K562 (cell line): Measurements from ENCODE around the gene LIPH. TPM values are rescaled to one million over a fixed set of nuclear protein-coding genes. Genes with fewer than 3 reads are reported as not detected.

Source experiments
- ATAC-seq: fragments of 200-7000 bp; cut with Tn5 transposase; 3 replicates; pipeline ENCODE4 v1.9.1; 2020; ENCODE audit warnings: moderate library complexity
- Bru-seq: library from RNA; stranded (reverse); fragments of 400-500 nt; gene quantifications from one replicate; lab custom pipeline; 2021; lab: Mats Ljungman, UMichigan
- BruChase-seq, 2 experiments: library from RNA; stranded (reverse); fragments of 400-500 nt; gene quantifications; one replicate each; lab custom pipeline; 2021; lab: Mats Ljungman, UMichigan
- BruUV-seq: library from RNA; stranded (reverse); fragments of 400-500 nt; replicated peaks from 2 replicates; lab custom pipeline; 2021; lab: Mats Ljungman, UMichigan
- CTCF ChIA-PET: fragments of 300-600 bp; formaldehyde crosslinking; extraction: SDS; loops from one replicate; lab custom pipeline; 2021; ENCODE audit warnings: low intra/inter-chr PET ratio; lab: Yijun Ruan, JAX
- POLR2A ChIA-PET: fragments of 300-600, 350-650 bp; sonication (Branson Sonifier 250); formaldehyde crosslinking; extraction: SDS; loops from one replicate; lab custom pipeline; 2021; ENCODE audit warnings: antibody characterized with exemption, inconsistent platforms; lab: Yijun Ruan, JAX
- DNase-seq, 4 experiments: peaks; one replicate each; pipeline versions ENCODE4 v3.0.0 to v3.0.0-alpha.2; 2011 to 2018; ENCODE audit warnings: low spot score in 3 of 4, mixed read lengths in 3 of 4; ENCODE audit errors: extremely low read depth in 1 of 4
- FAIRE-seq: peaks from 2 replicates; lab custom pipeline; 2011; peaks lifted over from hg19 to GRCh38; lab: Jason Lieb, UNC
- H2AFZ ChIP-seq: 2 replicates; pipeline ENCODE4 v1.6.0; 2011; ENCODE audit warnings: low read depth, low read length, control low read depth, inconsistent platforms
- H3K27ac ChIP-seq: fragments of 200-600 bp; 3 replicates; pipeline ENCODE4 v1.8.0; 2011; ENCODE audit warnings: low read depth, mild to moderate bottlenecking, control low read depth, inconsistent platforms, low read length, moderate library complexity, mixed read lengths; ENCODE audit errors: extremely low read depth
- H3K27me3 ChIP-seq, 2 experiments: fragments of 300-600 bp in 1 of 2; 2 replicates in 1 of 2; 3 replicates in 1 of 2; pipeline versions ENCODE4 v1.6.0 to v1.8.0; 2011; ENCODE audit warnings: inconsistent platforms in 2 of 2, low read length in 2 of 2, mild to moderate bottlenecking in 1 of 2, mixed read lengths in 1 of 2, moderate library complexity in 1 of 2; ENCODE audit not compliant: control insufficient read depth in 2 of 2, insufficient read depth in 2 of 2
- H3K36me3 ChIP-seq: fragments of 300-600 bp; 3 replicates; pipeline ENCODE4 v1.8.0; 2011; ENCODE audit warnings: mild to moderate bottlenecking, low read length, inconsistent platforms; ENCODE audit not compliant: control insufficient read depth, insufficient read depth
- H3K4me1 ChIP-seq, 2 experiments: fragments of 200-600 bp in 1 of 2; replicated peaks in 1 of 2; 2 replicates in 1 of 2; 3 replicates in 1 of 2; pipeline versions ENCODE4 v1.5.1 to v1.8.0; 2011; ENCODE audit warnings: inconsistent platforms in 2 of 2, low read length in 2 of 2, mild to moderate bottlenecking in 1 of 2, mixed read lengths in 1 of 2, moderate library complexity in 1 of 2; ENCODE audit not compliant: control insufficient read depth in 2 of 2, insufficient read depth in 2 of 2
- H3K4me2 ChIP-seq: 2 replicates; pipeline ENCODE4 v1.6.1; 2011; ENCODE audit warnings: low read length, control low read depth, inconsistent platforms, mixed read lengths; ENCODE audit not compliant: insufficient read depth
- H3K4me3 ChIP-seq: fragments of 200-600 bp; sonication (generic), shearing (Covaris generic); 2 replicates; pipeline ENCODE4 v1.5.1; 2016; ENCODE audit warnings: control low read depth, inconsistent platforms
- H3K79me2 ChIP-seq: fragments of 200-600 bp; 3 replicates; pipeline ENCODE4 v1.8.0; 2011; ENCODE audit warnings: low read length, inconsistent platforms; ENCODE audit not compliant: control insufficient read depth, insufficient read depth
- H3K9ac ChIP-seq, 2 experiments: 2 replicates each; pipeline versions ENCODE4 v1.6.0 to v1.6.1; 2011; ENCODE audit warnings: low read depth in 2 of 2, low read length in 2 of 2, control low read depth in 1 of 2, inconsistent platforms in 1 of 2, mild to moderate bottlenecking in 1 of 2, mixed read lengths in 1 of 2; ENCODE audit not compliant: insufficient read depth in 1 of 2
- H3K9me1 ChIP-seq: one replicate; pipeline ENCODE4 v1.6.0; 2011; ENCODE audit warnings: inconsistent platforms, mild to moderate bottlenecking, low read length, moderate library complexity; ENCODE audit not compliant: control insufficient read depth, insufficient read depth
- H3K9me3 ChIP-seq: replicated peaks from 2 replicates; pipeline ENCODE4 v1.5.1; 2011; ENCODE audit warnings: low read depth, low read length, inconsistent platforms; ENCODE audit not compliant: control insufficient read depth, insufficient read depth
- H4K20me1 ChIP-seq: replicated peaks from 2 replicates; pipeline ENCODE4 v1.6.1; 2011; ENCODE audit warnings: low read length, inconsistent platforms, mixed read lengths; ENCODE audit not compliant: control insufficient read depth, insufficient read depth
- CTBP1 ChIP-seq: fragments of 450-650 bp; IDR thresholded peaks from 2 replicates; pipeline ENCODE4 v1.6.1; 2016; ENCODE audit warnings: borderline replicate concordance
- E2F1 ChIP-seq: sonication (generic); formaldehyde crosslinking; IDR thresholded peaks from 2 replicates; pipeline ENCODE4 v1.8.1; 2023; ENCODE audit warnings: mild to moderate bottlenecking, missing genetic modification reagents, moderate library complexity
- EP300 ChIP-seq: IDR thresholded peaks from 2 replicates; pipeline ENCODE4 v1.6.1; 2012; ENCODE audit warnings: low read length, improper control_type of control experiment
- KLF10 ChIP-seq: fragments of 250-450 bp; sonication (Bioruptor Pico); IDR thresholded peaks from 2 replicates; pipeline ENCODE4 v1.6.1; 2021; ENCODE audit warnings: matching md5 sums
- PCBP1 ChIP-seq: fragments of 200-400 bp; formaldehyde crosslinking; IDR thresholded peaks from 2 replicates; pipeline ENCODE4 v1.6.1; 2018; ENCODE audit warnings: mild to moderate bottlenecking, low read depth, low read length; ENCODE audit not compliant: poor library complexity, severe bottlenecking
- PHF20 ChIP-seq: fragments of 450-650 bp; IDR thresholded peaks from 2 replicates; pipeline ENCODE4 v1.6.1; 2018; ENCODE audit not compliant: partially characterized antibody
- PHF8 ChIP-seq: fragments of 200-600 bp; sonication (generic); IDR thresholded peaks from 2 replicates; pipeline ENCODE4 v1.6.1; 2012; ENCODE audit warnings: mixed run types, mild to moderate bottlenecking, inconsistent platforms, low read length, moderate library complexity, borderline replicate concordance
- SIN3A ChIP-seq, 2 experiments: fragments of 150-350 bp in 1 of 2; IDR thresholded peaks; 2 replicates each; pipeline ENCODE4 v1.6.1; 2011 to 2016; ENCODE audit warnings: borderline replicate concordance in 2 of 2, low read depth in 2 of 2, low read length in 2 of 2, mild to moderate bottlenecking in 2 of 2, moderate library complexity in 2 of 2; ENCODE audit not compliant: control insufficient read depth in 1 of 2
- TEAD1 ChIP-seq, 2 experiments: fragments of 450-650 bp in 1 of 2; sonication (generic) in 1 of 2; formaldehyde crosslinking; IDR thresholded peaks; 2 replicates each; pipeline versions ENCODE4 v1.4.0 to v1.8.0; 2020 to 2022; ENCODE audit warnings: mild to moderate bottlenecking in 2 of 2, missing genetic modification reagents in 1 of 2
- ZNF124 ChIP-seq: sonication (generic); formaldehyde crosslinking; IDR thresholded peaks from 2 replicates; pipeline ENCODE4 v1.8.1; 2022; ENCODE audit warnings: missing genetic modification reagents
- ZNF175 ChIP-seq: fragments of 200-800 bp; sonication (Bioruptor generic); IDR thresholded peaks from 2 replicates; pipeline ENCODE4 v1.6.1; 2016; ENCODE audit warnings: low read depth, mild to moderate bottlenecking, missing genetic modification characterization, missing compliant biosample characterization
- ZNF224 ChIP-seq: sonication (generic); formaldehyde crosslinking; IDR thresholded peaks from 2 replicates; pipeline ENCODE4 v1.8.0; 2022; ENCODE audit warnings: mild to moderate bottlenecking, missing genetic modification reagents
- ZNF830 ChIP-seq: fragments of 250-450 bp; sonication (Bioruptor Pico); IDR thresholded peaks from 2 replicates; pipeline ENCODE4 v1.5.0; 2021; ENCODE audit warnings: mild to moderate bottlenecking
- WGBS: fragments of 100-300 bp; shearing (Covaris generic); methylation state at CpG from one replicate; pipeline ENCODE4 v1.1.6; 2016; ENCODE audit warnings: low coverage, mixed read lengths; ENCODE audit not compliant: insufficient coverage; ENCODE audit errors: missing lambda C conversion rate; 5-methylcytosine and 5-hydroxymethylcytosine counted together
- in situ Hi-C: fragments of 300-500 bp; cut with MboI; formaldehyde crosslinking; loops from 4 replicates; pipeline ENCODE4 v1.15.0; 2018; ENCODE audit warnings: inconsistent platforms, mixed read lengths
- intact Hi-C: fragments of 100-400 bp; cut with micrococcal nuclease; formaldehyde crosslinking; loops from 2 replicates; pipeline ENCODE4 v1.14.2; 2022
- long read RNA-seq, 3 experiments: library from polyadenylated mRNA in 2 of 3; library from RNA in 1 of 3; unstranded in 2 of 3; stranded (forward) in 1 of 3; transcript quantifications; one replicate each; pipeline ENCODE4 v2.0.0, GENCODE V29; 2019 to 2022
- polyA minus RNA-seq, 3 experiments: library from RNA; depleted of rRNA, polyadenylated mRNA; stranded (reverse); fragments of >200 nt; gene quantifications; 2 replicates each; pipeline ENCODE4 v1.2.3, GENCODE V29; 2011
- polyA plus RNA-seq, 8 experiments: library from polyadenylated mRNA; depleted of rRNA in 4 of 8; stranded (reverse) in 5 of 8; unstranded in 3 of 8; fragments of >200 nt; fragmentation: Nextera tagmentation in 2 of 8; fragmentation: Illumina TruSeq in 1 of 8; extraction: Ambion mirVana in 2 of 8; extraction: Trizol in 1 of 8; gene quantifications; 2 replicates each; pipeline versions ENCODE4 v1.2.1 to v1.2.3, GENCODE V29; 2011 to 2014; ENCODE audit warnings: inconsistent platforms in 1 of 8, missing spikeins in 1 of 8
- total RNA-seq, 7 experiments: library from RNA; depleted of rRNA in 6 of 7; stranded (reverse); fragments of >200 nt in 6 of 7; fragmentation: Illumina TruSeq in 2 of 7; extraction: Trizol in 2 of 7; gene quantifications; 2 replicates each; pipeline versions ENCODE4 v1.2.1 to v1.2.3, GENCODE V29; 2011 to 2021; ENCODE audit warnings: low replicate concordance in 1 of 7
- TF ChIP-seq, protein P1 (sequence below), 2 experiments: fragments of 450-650 bp; IDR thresholded peaks; 2 replicates each; pipeline ENCODE4 v1.6.1; 2016

LIPH gene
- total RNA-seq (2011; cell fraction: chromatin; rRNA removed; ENCODE audit: low replicate concordance) = 2.5 and 5.5 TPM in 2 replicates
- 2.2 and 3.7 TPM in 2 replicates for total RNA-seq (2011; cell fraction: nucleolus; rRNA removed)
- 3.2 and 3.4 TPM in 2 replicates for total RNA-seq (2011; cell fraction: nucleoplasm; rRNA removed)
- 0.73 and 1.3 TPM in 2 replicates for total RNA-seq (2014; rRNA removed)
- total RNA-seq (2014; rRNA removed; fragmentation: Illumina TruSeq; extraction: Trizol) = 0.86 and 1.3 TPM in 2 replicates
- total RNA-seq (2015; rRNA removed; fragmentation: Illumina TruSeq; extraction: Trizol) = 0.60 and 1.5 TPM in 2 replicates
- total RNA-seq (2021) = 1.3 TPM in 2 replicates
- polyA plus RNA-seq (2011; rRNA removed) = 1.4 and 1.7 TPM in 2 replicates
- polyA plus RNA-seq (2011; cell fraction: cytosol; rRNA removed) = 0.63 and 0.71 TPM in 2 replicates
- polyA plus RNA-seq (2011; cell fraction: nucleus; rRNA removed) = 0.49 and 0.51 TPM in 2 replicates
- polyA plus RNA-seq (2012) = 0.70 and 1.6 TPM in 2 replicates
- 1.2 and 1.3 TPM in 2 replicates for polyA plus RNA-seq (2014; fragmentation: Illumina TruSeq; extraction: Trizol)
- 1 to 10 TPM in 1 of 2 experiments, under 1 TPM in 1; 0.80 to 1.8 TPM for polyA plus RNA-seq (2014; fragmentation: Nextera tagmentation; extraction: Ambion mirVana)
- polyA plus RNA-seq (2014; rRNA removed) = 0.46 and 1.2 TPM in 2 replicates
- 1.4 and 2.4 TPM in 2 replicates for polyA minus RNA-seq (2011; rRNA and poly(A)+ RNA removed)
- polyA minus RNA-seq (2011; cell fraction: cytosol; rRNA and poly(A)+ RNA removed) = 0.95 and 5.0 TPM in 2 replicates
- polyA minus RNA-seq (2011; cell fraction: nucleus; rRNA and poly(A)+ RNA removed) = 0.27 and 0.44 TPM in 2 replicates
- percentile 44 among the genes with signal in this experiment for Bru-seq, nascent RNA
- BruChase-seq, experiment 1, labeled RNA remaining after a 2-hour chase = percentile 42 among the genes with signal in this experiment
- BruChase-seq, experiment 2, labeled RNA remaining after a 6-hour chase = percentile 42 among the genes with signal in this experiment
- long read RNA-seq, experiment 1, full-length matches to known transcripts = 1 of 5 reads
- long read RNA-seq, experiment 1, partial matches to known transcripts = 1 of 5 reads
- long read RNA-seq, experiment 1, other reads (novel, unspliced or antisense) = 3 of 5 reads
- long read RNA-seq, experiment 2 = 0 reads
- long read RNA-seq, experiment 3, full-length matches to known transcripts = 3 of 3 reads
- long read RNA-seq, experiment 3, partial matches to known transcripts = 0 of 3 reads
- long read RNA-seq, experiment 3, other reads (novel, unspliced or antisense) = 0 of 3 reads

DNA sequence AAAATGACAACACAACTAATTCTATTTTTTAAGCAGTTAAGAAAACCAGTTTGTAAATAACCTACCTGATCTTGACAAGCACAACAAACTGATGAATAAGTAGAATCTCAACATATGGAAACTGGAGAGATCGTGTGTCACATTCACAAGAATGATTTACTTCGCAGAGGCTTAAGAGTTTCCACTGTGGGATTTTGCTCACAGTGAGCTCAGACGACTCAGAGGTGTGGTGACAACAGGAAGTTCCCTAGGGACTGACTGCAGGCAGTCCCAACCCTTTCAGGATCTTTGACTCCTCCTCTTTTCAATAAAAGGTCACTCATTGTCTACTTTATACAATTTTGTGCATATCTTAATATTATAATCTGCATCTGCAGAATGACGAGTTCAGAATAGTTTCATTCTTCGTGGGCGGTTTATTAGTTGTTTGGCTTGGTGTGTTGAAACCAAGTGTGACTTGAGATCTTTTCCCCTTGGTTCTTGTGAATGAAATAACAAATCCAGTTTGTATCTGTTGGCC, at the start of gene LIPH:
LIPH (minus strand) TSS at position 231 of the 520 bp plus-strand sequence; CDS start at position 114, 117 bp downstream.
- POLR2A ChIA-PET = interaction anchor here (0.6 to 1.0 kb wide), 2 partner anchors 18 to 224 kb away, joined by 3 read pairs; no protein-coding TSS in a partner anchor
- H2AFZ ChIP-seq = peak within 1 kb of the TSS; percentile 93
- H3K27me3 ChIP-seq = no peaks in the 10 kb centered on the region
- H3K4me3 ChIP-seq = peak within 1 kb of the TSS; percentile 5; the same call in 1 of the 2 replicates
- BruUV-seq = no TSS peak
- H4K20me1 ChIP-seq = no peaks in the 10 kb centered on the region
- no peaks in the 10 kb centered on the region for H3K79me2 ChIP-seq
- no peaks in the 10 kb centered on the region for H3K9me1 ChIP-seq
- H3K9ac ChIP-seq = peak within 1 kb of the TSS in 1 of 2 experiments; percentile 45; a peak in 1 of 4 replicates
- H3K4me1 ChIP-seq = peaks cover 9 to 14% of the 10 kb centered on the region in 2 experiments; a peak in 3 of 5 replicates
- in situ Hi-C loops (no loop called here), intact Hi-C loops (loop anchor here (2.0 kb wide), 1 partner anchor 54 kb away; the partner anchor contains the start of gene TMEM41A)
- peak within 1 kb of the TSS; percentile 57 for H3K27ac ChIP-seq
- FAIRE-seq = peak; percentile 87
- 29% methylated on average over 6 of the region's 6 CpGs for WGBS
- CTCF ChIA-PET = no interaction called here
- ATAC-seq = peak; percentile 87
- H3K9me3 ChIP-seq = no peaks in the 10 kb centered on the region
- peak; percentile 44 to 75 (median 52) for DNase-seq
- H3K4me2 ChIP-seq = peak within 1 kb of the TSS; percentile 63
- H3K36me3 ChIP-seq = no peaks in the 10 kb centered on the region
- TF ChIP-seq SIN3A (IDR thresholded peaks at IDR 0.05; ENCODE audit: borderline replicate concordance in 2 of 2, control insufficient read depth in 1 of 2, low read depth in 2 of 2, low read length in 2 of 2) (no peak), ZNF224 (no peak), EP300 (peak; percentile 32; the same call in 1 of the 2 replicates), ZNF830 (CRISPR knock-in tag) (no peak), KLF10 (no peak), PHF8 (peak; percentile 12; the same call in 1 of the 2 replicates), ZNF175 (CRISPR knock-in tag) (no peak), ZNF124 (CRISPR knock-in tag) (no peak), CTBP1 (no peak), E2F1 (no peak), PHF20 (no peak), PCBP1 (no peak), TEAD1 (CRISPR knock-in tag; IDR thresholded peaks at IDR 0.05) (no peak)
- TF ChIP-seq, protein P1, sequence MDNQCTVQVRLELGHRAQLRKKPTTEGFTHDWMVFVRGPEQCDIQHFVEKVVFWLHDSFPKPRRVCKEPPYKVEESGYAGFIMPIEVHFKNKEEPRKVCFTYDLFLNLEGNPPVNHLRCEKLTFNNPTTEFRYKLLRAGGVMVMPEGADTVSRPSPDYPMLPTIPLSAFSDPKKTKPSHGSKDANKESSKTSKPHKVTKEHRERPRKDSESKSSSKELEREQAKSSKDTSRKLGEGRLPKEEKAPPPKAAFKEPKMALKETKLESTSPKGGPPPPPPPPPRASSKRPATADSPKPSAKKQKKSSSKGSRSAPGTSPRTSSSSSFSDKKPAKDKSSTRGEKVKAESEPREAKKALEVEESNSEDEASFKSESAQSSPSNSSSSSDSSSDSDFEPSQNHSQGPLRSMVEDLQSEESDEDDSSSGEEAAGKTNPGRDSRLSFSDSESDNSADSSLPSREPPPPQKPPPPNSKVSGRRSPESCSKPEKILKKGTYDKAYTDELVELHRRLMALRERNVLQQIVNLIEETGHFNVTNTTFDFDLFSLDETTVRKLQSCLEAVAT (IDR thresholded peaks at IDR 0.05) = no peak
